ENCODE results near the gene TCOF1. TPM values are rescaled to one million over a fixed set of nuclear protein-coding genes. Genes with fewer than 3 reads are reported as not detected.

TCOF1 gene
- total RNA-seq, 1 donor from 2014 or later, result 19.3 TPM

- no peaks in the 10 kb centered on the region for H3K27me3 ChIP-seq (ENCODE audit: low read depth)
- no peak overlapping the region for H3K4me3 ChIP-seq
- no peaks in the 10 kb centered on the region for H3K9me3 ChIP-seq (replicated peaks)
- TF ChIP-seq CTCF (IDR thresholded peaks at IDR 0.05; ENCODE audit: borderline replicate concordance), result no peak
- no peak overlapping the region for H3K27ac ChIP-seq (replicated peaks)
- H3K36me3 ChIP-seq, result peaks cover 98% of the 10 kb centered on the region
- intact Hi-C loops (cut with micrococcal nuclease), result no loop called here
- DNase-seq, result no peak
- H3K4me1 ChIP-seq, result no peaks in the 10 kb centered on the region
These were observed 35.2 kb downstream of the TCOF1 start for GRCh38 chr5:150392680-150393079.

DNA sequence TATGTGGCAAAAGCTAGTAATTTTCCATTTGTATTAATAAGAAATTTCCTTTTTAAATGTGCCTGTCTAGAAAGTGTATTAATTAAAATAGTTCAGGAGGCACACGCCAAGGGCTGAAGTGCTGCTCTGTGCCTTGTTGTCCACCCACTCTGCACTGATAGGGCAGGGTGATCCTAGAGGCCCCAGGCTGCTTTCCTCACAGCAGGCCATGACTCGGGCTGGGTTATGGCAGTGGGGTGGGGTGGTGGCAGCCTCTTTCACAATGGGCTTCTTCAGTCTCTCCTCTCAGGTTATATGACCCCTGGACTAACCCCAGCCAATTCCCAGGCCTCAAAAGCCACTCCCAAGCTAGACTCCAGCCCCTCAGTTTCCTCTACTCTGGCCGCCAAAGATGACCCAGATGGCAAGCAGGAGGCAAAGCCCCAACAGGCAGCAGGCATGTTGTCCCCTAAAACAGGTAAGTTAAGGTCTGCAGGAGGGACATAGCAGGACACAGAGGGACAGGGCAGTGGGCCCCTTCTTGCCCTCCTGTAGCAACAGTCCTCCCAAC lies 35.7 kb downstream of the TCOF1 start:
- no peak for DNase-seq
- intact Hi-C loops (cut with micrococcal nuclease), result no loop called here
- H3K9me3 ChIP-seq (replicated peaks), result no peaks in the 10 kb centered on the region
- H3K36me3 ChIP-seq, result peaks cover 97% of the 10 kb centered on the region
- H3K27me3 ChIP-seq (ENCODE audit: low read depth), result no peaks in the 10 kb centered on the region
- no peaks in the 10 kb centered on the region for H3K4me1 ChIP-seq
- no peak overlapping the region for H3K27ac ChIP-seq (replicated peaks)
- TF ChIP-seq CTCF (IDR thresholded peaks at IDR 0.05; ENCODE audit: borderline replicate concordance), result no peak
- no peak overlapping the region for H3K4me3 ChIP-seq

DNA sequence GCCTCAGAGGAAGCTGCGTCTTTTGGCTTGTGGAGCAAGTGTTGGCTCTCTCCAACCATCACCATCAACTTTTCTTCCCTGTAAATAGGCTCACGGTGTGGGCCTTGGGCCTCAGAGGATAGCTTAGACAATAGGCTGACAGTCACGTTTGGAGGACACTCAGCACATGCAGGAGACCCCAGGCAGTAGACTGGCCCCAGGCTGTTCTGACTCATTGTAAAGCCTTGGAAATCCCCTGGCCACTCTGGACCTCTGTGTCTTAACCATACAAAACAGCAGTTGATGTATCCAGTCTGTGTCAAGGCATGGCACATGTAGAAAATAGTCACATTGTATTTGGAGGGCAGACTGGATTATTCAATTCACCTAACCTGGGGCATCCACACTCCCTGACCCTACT lies 36.6 kb downstream of the TCOF1 start:
- Histone ChIP-seq H3K36me3 (peaks cover 97% of the 10 kb centered on the region), H3K4me1 (no peaks in the 10 kb centered on the region), H3K9me3 (replicated peaks) (no peaks in the 10 kb centered on the region), H3K27ac (replicated peaks) (no peak overlapping the region), H3K4me3 (no peak overlapping the region), H3K27me3 (ENCODE audit: low read depth) (no peaks in the 10 kb centered on the region)
- no peak for TF ChIP-seq CTCF (IDR thresholded peaks at IDR 0.05; ENCODE audit: borderline replicate concordance)
- intact Hi-C loops (cut with micrococcal nuclease), result no loop called here
- DNase-seq, result no peak

DNA sequence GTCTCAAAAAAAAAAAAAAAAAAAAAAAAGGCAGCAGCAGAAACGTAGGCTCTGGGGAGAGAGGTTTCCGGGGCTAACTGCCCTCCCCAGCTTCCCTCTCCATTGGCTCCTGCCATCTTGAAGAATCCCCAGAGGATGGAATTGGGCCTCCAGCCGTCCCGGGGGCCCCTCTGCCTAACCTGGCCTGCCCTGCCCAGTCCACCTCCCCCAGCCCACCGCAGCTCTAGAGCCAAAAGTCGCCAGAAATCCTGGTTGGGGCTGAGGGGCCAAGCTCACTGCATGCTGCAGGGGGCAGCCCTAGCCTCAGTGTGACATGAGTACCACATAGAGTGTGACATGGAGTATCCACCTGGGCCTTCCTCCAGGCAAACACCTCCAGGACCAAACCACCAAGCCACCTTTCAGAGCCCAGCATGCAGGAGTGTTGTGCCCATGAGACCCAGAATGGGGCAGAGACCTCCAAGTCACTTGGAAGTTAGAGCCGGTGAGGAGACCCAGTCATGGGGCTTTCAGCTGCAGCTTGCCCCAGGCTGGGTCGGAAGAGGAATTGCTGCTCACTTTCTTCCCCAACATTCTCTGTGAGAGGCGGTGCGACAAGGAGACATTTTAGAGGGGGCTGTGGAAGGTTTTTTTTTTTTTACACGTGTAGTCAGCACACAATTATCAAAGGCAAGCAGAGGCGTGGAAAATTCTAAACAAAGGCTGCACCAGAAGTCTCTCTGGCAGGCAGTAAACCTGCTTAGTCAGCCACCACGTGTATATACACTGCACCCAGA lies 37.6 kb downstream of the TCOF1 start:
- DNase-seq, result no peak
- peaks cover 98% of the 10 kb centered on the region for H3K36me3 ChIP-seq
- no peaks in the 10 kb centered on the region for H3K27me3 ChIP-seq (ENCODE audit: low read depth)
- intact Hi-C loops (cut with micrococcal nuclease), result no loop called here
- H3K4me1 ChIP-seq, result no peaks in the 10 kb centered on the region
- peak; percentile 10 for TF ChIP-seq CTCF (IDR thresholded peaks at IDR 0.05; ENCODE audit: borderline replicate concordance)
- no peaks in the 10 kb centered on the region for H3K9me3 ChIP-seq (replicated peaks)
- H3K4me3 ChIP-seq, result no peak overlapping the region
- H3K27ac ChIP-seq (replicated peaks), result no peak overlapping the region

- intact Hi-C loops (cut with micrococcal nuclease), result no loop called here
- no peak for DNase-seq
- Histone ChIP-seq H3K9me3 (replicated peaks) (no peaks in the 10 kb centered on the region), H3K36me3 (peaks cover 98% of the 10 kb centered on the region), H3K27ac (replicated peaks) (no peak overlapping the region), H3K4me3 (no peak overlapping the region), H3K4me1 (no peaks in the 10 kb centered on the region), H3K27me3 (ENCODE audit: low read depth) (no peaks in the 10 kb centered on the region)
- TF ChIP-seq CTCF (IDR thresholded peaks at IDR 0.05; ENCODE audit: borderline replicate concordance), result no peak
These were observed 38.1 kb downstream of the TCOF1 start for GRCh38 chr5:150395688-150395975.

Measured in left ventricle myocardium inferior (tissue), 1 donor.